MM.1S (cell line): ENCODE results near the gene STK39.

Experiments
- DNase-seq: peaks from one replicate; pipeline ENCODE4 v3.0.0-alpha.2; 2015
- H2AFZ ChIP-seq: fragments of 300-600 bp; sonication (generic); 2 replicates; pipeline ENCODE4 v1.6.0; 2016; ENCODE audit warnings: antibody characterized with exemption, low read length
- H3F3A ChIP-seq: fragments of 300-600 bp; sonication (generic); 2 replicates; pipeline ENCODE4 v1.6.1; 2016; ENCODE audit warnings: mild to moderate bottlenecking, antibody characterized with exemption, low read length, moderate library complexity, mixed read lengths; ENCODE audit not compliant: insufficient read depth
- H3K27ac ChIP-seq: fragments of 300-600 bp; sonication (generic); 2 replicates; pipeline ENCODE4 v1.5.1; 2016; ENCODE audit warnings: mild to moderate bottlenecking, low read length
- H3K27me3 ChIP-seq: fragments of 300-600 bp; sonication (generic); replicated peaks from 2 replicates; pipeline ENCODE4 v1.6.0; 2016; ENCODE audit warnings: low read length; ENCODE audit not compliant: insufficient read depth
- H3K36me3 ChIP-seq: fragments of 300-600 bp; sonication (generic); replicated peaks from 2 replicates; pipeline ENCODE4 v1.6.1; 2016; ENCODE audit warnings: mild to moderate bottlenecking, low read length, mixed read lengths; ENCODE audit not compliant: insufficient read depth
- H3K4me1 ChIP-seq: fragments of 300-600 bp; sonication (generic); 2 replicates; pipeline ENCODE4 v1.6.1; 2016; ENCODE audit warnings: low read length, mixed read lengths
- H3K4me2 ChIP-seq: fragments of 300-600 bp; sonication (generic); 2 replicates; pipeline ENCODE4 v1.6.0; 2016; ENCODE audit warnings: low read depth, low read length
- H3K4me3 ChIP-seq: fragments of 300-600 bp; sonication (generic); 2 replicates; pipeline ENCODE4 v1.5.1; 2016; ENCODE audit warnings: low read length, mixed read lengths
- H3K79me2 ChIP-seq: fragments of 300-600 bp; sonication (generic); 2 replicates; pipeline ENCODE4 v1.6.1; 2016; ENCODE audit warnings: mixed run types, low read length, mixed read lengths
- H3K9ac ChIP-seq: fragments of 300-600 bp; sonication (generic); 2 replicates; pipeline ENCODE4 v1.6.1; 2016; ENCODE audit warnings: low read length, mixed read lengths
- H3K9me2 ChIP-seq: fragments of 300-600 bp; sonication (generic); replicated peaks from 2 replicates; pipeline ENCODE4 v1.6.1; 2016; ENCODE audit warnings: mild to moderate bottlenecking, low read length, mixed read lengths; ENCODE audit not compliant: insufficient read depth
- H3K9me3 ChIP-seq: fragments of 300-600 bp; sonication (generic); replicated peaks from 2 replicates; pipeline ENCODE4 v1.6.1; 2016; ENCODE audit warnings: mild to moderate bottlenecking, low read length, mixed read lengths; ENCODE audit not compliant: insufficient read depth
- H4K20me1 ChIP-seq: fragments of 300-600 bp; sonication (generic); 2 replicates; pipeline ENCODE4 v1.6.1; 2016; ENCODE audit warnings: mild to moderate bottlenecking, low read length, moderate library complexity, mixed read lengths; ENCODE audit not compliant: insufficient read depth
- CTCF ChIP-seq: fragments of 300-600 bp; sonication (generic); IDR thresholded peaks from 2 replicates; pipeline ENCODE4 v1.5.1; 2016; ENCODE audit warnings: antibody characterized with exemption, low read length, mixed read lengths
- EZH2 ChIP-seq: fragments of 300-600 bp; sonication (generic); optimal IDR thresholded peaks from 2 replicates; pipeline ENCODE3; 2017; ENCODE audit warnings: low read depth, mild to moderate bottlenecking, antibody characterized with exemption, low read length, mixed read lengths
- EZH2phosphoT487 ChIP-seq: fragments of 300-600 bp; sonication (generic); IDR thresholded peaks from 2 replicates; pipeline ENCODE4 v1.6.1; 2018; ENCODE audit warnings: antibody characterized with exemption, low read length

Gene STK39

DNA sequence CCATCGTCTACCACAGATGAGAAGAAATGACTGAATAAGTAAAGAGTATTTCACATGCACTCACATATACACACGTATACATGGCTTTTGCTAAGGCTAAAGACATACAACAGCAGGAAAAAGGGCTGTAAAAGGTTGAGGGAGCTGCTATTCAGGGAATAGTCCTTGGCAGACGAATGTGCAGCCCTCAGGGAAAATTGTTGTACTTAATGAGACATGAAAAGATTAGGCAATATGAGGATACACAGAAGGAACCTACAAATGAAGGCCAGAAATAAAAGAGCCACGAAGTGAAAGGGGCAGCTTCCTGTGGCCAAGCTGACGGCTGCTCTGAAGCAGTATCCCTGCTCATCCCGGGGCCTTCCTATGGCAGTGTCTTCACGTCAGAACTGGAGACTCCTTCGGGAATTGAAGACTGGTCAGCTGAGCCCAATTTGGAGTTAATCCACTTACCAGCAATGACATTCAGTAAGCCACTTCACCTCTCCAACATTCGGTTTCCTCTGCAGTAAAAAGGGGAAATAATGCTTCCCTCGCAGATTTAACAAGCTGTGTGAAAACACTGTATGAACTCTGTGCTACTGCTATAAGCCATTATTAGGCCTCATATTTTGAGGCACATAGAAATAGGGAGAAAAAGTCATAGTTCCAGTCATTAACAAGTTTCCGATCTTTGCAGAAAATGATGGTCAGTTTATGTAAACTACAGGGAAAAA lies 221.8 kb downstream of the STK39 start:
- no peak overlapping the region for H2AFZ ChIP-seq
- DNase-seq = no peak
- H3K27ac ChIP-seq = no peak overlapping the region
- H3F3A ChIP-seq = 0 out of 2 replicates have a peak, but pooled peaks cover 2% of the 10 kb centered on the region
- TF ChIP-seq EZH2phosphoT487 = no peak
- TF ChIP-seq CTCF = no peak
- TF ChIP-seq EZH2 = no peak
- no peaks in the 10 kb centered on the region for H3K9me3 ChIP-seq
- H4K20me1 ChIP-seq = no peaks in the 10 kb centered on the region
- no peaks in the 10 kb centered on the region for H3K9me2 ChIP-seq
- H3K9ac ChIP-seq = no peak overlapping the region
- peaks cover 4% of the 10 kb centered on the region for H3K4me1 ChIP-seq
- no peak overlapping the region for H3K4me2 ChIP-seq
- H3K79me2 ChIP-seq = no peaks in the 10 kb centered on the region
- H3K4me3 ChIP-seq = no peak overlapping the region
- H3K27me3 ChIP-seq = no peaks in the 10 kb centered on the region
- H3K36me3 ChIP-seq = no peaks in the 10 kb centered on the region

DNA sequence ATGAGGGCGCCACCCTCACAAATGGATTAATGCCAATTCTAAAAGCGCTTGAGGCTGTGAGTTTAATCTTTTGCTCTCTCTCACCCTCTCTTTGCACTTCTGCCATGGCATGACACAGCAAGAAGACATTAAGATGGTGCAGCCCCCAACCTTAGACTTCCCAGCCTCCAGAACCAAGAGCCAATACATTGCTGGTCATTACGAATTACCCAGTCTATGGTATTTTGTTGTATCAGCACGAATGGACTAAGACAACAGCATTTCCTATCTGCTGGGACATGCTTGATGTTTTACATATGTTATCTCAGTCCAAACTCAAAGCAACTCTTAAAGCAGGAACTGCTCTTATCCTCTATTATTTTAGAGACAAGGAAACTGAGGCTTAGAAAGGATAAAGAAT lies 222.9 kb downstream of the STK39 start:
- Histone ChIP-seq H4K20me1 (no peaks in the 10 kb centered on the region), H3K4me1 (no peaks in the 10 kb centered on the region), H3K27me3 (no peaks in the 10 kb centered on the region), H3K4me3 (no peak overlapping the region), H3F3A (no peaks in the 10 kb centered on the region), H3K9me3 (no peaks in the 10 kb centered on the region), H2AFZ (no peak overlapping the region), H3K9ac (no peak overlapping the region), H3K4me2 (no peak overlapping the region), H3K27ac (no peak overlapping the region), H3K79me2 (no peaks in the 10 kb centered on the region), H3K36me3 (no peaks in the 10 kb centered on the region), H3K9me2 (no peaks in the 10 kb centered on the region)
- TF ChIP-seq EZH2phosphoT487 (no peak), EZH2 (no peak), CTCF (no peak)
- no peak for DNase-seq

- no peaks in the 10 kb centered on the region for H3K9me2 ChIP-seq
- no peaks in the 10 kb centered on the region for H3K4me1 ChIP-seq
- H3K27me3 ChIP-seq = no peaks in the 10 kb centered on the region
- no peaks in the 10 kb centered on the region for H4K20me1 ChIP-seq
- H3K36me3 ChIP-seq = no peaks in the 10 kb centered on the region
- H3F3A ChIP-seq = no peaks in the 10 kb centered on the region
- no peak for TF ChIP-seq CTCF
- no peak for TF ChIP-seq EZH2phosphoT487
- TF ChIP-seq EZH2 = no peak
- no peak overlapping the region for H3K9ac ChIP-seq
- H3K27ac ChIP-seq = no peak overlapping the region
- no peak overlapping the region for H2AFZ ChIP-seq
- no peaks in the 10 kb centered on the region for H3K9me3 ChIP-seq
- H3K79me2 ChIP-seq = no peaks in the 10 kb centered on the region
- H3K4me2 ChIP-seq = no peak overlapping the region
- no peak for DNase-seq
- no peak overlapping the region for H3K4me3 ChIP-seq
Observed at GRCh38 chr2:168021800-168022587, 225.4 kb downstream of the STK39 start.
